Activated CD8-positive, alpha-beta T cell treated with anti-CD3 and anti-CD28 coated beads for 36 hours (primary cell): Measurements from ENCODE around the gene L3MBTL4. TPM values are rescaled to one million over a fixed set of nuclear protein-coding genes. Genes with fewer than 3 reads are reported as not detected.

ENCODE experiments used
- ATAC-seq: fragments of 200-7000 bp; cut with Tn5 transposase; one replicate; pipeline ENCODE4 v1.10.0; 2021; ENCODE audit warnings: mild to moderate bottlenecking, moderate library complexity
- CTCF ChIA-PET: fragments of 350-600 bp; sonication (Branson Sonifier 250); formaldehyde crosslinking; loops from one replicate; lab custom pipeline; 2021; ENCODE audit warnings: antibody characterized with exemption; lab: Charles Lee
- POLR2A ChIA-PET: fragments of 350-600 bp; sonication (Branson Sonifier 250); formaldehyde crosslinking; loops from one replicate; lab custom pipeline; 2021; ENCODE audit warnings: antibody characterized with exemption; lab: Charles Lee
- DNase-seq: peaks from one replicate; pipeline ENCODE4 v3.0.0-alpha.2; 2020
- H3K27ac Mint-ChIP-seq: one replicate; pipeline ENCODE4 v1.8.0; 2021; ENCODE audit warnings: mild to moderate bottlenecking, mixed read lengths
- H3K27me3 Mint-ChIP-seq: one replicate; pipeline ENCODE4 v1.8.0; 2021; ENCODE audit warnings: mixed read lengths
- H3K36me3 Mint-ChIP-seq: one replicate; pipeline ENCODE4 v1.8.0; 2021; ENCODE audit warnings: low read depth, mixed read lengths
- H3K4me1 Mint-ChIP-seq: one replicate; pipeline ENCODE4 v1.8.0; 2021; ENCODE audit warnings: low read depth, mixed read lengths
- H3K4me3 Mint-ChIP-seq: one replicate; pipeline ENCODE4 v1.8.0; 2021; ENCODE audit warnings: mild to moderate bottlenecking, moderate library complexity, mixed read lengths
- H3K9me3 Mint-ChIP-seq: one replicate; pipeline ENCODE4 v1.8.0; 2021; ENCODE audit warnings: mixed read lengths
- intact Hi-C: fragments of 100-400 bp; cut with micrococcal nuclease; formaldehyde crosslinking; loops from one replicate; pipeline ENCODE4 v1.10.0; 2022
- total RNA-seq, 2 experiments: library from RNA; stranded (reverse); gene quantifications; one replicate each; pipeline ENCODE4 v1.2.3, GENCODE V29; 2021
- TF ChIP-seq, protein P1 (sequence below): fragments of 200-600 bp; IDR thresholded peaks from one replicate; pipeline ENCODE4 v1.8.0; 2022; ENCODE audit warnings: antibody characterized with exemption, mild to moderate bottlenecking

Gene L3MBTL4
- total RNA-seq, 2 experiments from 2014 or later, result not detected

DNA sequence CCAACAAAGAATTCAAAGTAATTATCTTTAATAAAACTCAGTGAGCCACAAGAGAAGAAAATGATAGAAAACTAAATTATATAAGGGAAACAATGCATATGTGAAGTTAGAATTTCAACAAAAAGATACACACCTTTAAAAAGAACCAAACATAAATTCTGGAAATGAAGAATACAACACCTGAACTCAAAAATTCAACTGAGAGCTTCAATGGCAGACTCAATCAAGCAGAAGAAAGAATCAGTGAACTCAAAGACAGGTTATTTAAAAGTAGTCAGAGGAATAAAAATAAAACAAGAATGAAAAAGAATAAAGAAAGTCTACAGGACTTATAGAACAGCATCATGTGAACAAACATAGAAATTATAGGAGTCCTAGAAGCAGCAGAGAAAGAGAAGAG is 73.4 kb downstream of the L3MBTL4 start:
- DNase-seq, result no peak
- Mint-ChIP-seq H3K4me3 (no peak overlapping the region), H3K27ac (no peak overlapping the region), H3K9me3 (peaks cover 17% of the 10 kb centered on the region), H3K36me3 (no peaks in the 10 kb centered on the region), H3K27me3 (no peaks in the 10 kb centered on the region), H3K4me1 (no peaks in the 10 kb centered on the region)
- TF ChIP-seq, protein P1, sequence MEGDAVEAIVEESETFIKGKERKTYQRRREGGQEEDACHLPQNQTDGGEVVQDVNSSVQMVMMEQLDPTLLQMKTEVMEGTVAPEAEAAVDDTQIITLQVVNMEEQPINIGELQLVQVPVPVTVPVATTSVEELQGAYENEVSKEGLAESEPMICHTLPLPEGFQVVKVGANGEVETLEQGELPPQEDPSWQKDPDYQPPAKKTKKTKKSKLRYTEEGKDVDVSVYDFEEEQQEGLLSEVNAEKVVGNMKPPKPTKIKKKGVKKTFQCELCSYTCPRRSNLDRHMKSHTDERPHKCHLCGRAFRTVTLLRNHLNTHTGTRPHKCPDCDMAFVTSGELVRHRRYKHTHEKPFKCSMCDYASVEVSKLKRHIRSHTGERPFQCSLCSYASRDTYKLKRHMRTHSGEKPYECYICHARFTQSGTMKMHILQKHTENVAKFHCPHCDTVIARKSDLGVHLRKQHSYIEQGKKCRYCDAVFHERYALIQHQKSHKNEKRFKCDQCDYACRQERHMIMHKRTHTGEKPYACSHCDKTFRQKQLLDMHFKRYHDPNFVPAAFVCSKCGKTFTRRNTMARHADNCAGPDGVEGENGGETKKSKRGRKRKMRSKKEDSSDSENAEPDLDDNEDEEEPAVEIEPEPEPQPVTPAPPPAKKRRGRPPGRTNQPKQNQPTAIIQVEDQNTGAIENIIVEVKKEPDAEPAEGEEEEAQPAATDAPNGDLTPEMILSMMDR, result no peak
- CTCF ChIA-PET, result no interaction called here
- POLR2A ChIA-PET, result no interaction called here
- intact Hi-C loops, result no loop called here
- ATAC-seq, result no peak

DNA sequence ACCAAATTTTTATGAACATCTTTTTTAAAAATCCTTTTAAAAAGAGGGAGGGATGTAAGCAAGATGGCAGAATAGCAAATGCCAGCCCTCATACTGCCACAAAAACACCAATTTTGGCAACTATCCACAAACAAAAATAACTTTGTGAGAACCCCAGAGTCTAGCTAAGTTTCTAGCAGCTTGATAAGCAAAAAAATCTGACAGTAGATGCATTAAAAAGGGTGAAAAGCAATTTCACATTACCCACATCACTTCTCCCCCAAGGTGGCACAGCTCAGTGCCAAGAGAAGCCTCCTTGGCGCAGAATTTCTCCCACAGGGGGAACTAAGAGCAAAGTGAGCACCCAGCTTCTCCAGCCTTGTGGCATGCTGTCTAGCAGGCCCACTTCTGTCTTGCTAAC is 74.6 kb downstream of the L3MBTL4 start:
- no peaks in the 10 kb centered on the region for H3K36me3 Mint-ChIP-seq
- no peak overlapping the region for H3K4me3 Mint-ChIP-seq
- CTCF ChIA-PET, result no interaction called here

DNA sequence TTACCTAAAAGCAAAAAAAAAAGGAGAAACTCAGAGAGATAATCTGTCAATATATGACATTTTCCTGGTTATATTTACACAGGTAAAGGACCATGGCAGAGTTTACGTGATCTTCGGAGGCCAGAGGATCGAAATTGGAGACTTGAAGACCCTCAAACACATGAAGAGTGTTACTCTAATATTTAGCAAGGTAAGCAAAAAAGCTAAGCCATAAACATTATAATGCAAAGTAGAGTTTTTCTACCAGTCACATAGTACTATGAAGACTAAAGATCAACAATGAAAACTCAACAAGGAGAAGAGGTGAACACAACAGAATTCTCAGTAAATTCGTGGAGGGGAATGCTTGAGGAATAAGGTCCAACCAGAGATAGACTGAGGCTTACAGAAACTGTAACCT is 78.5 kb downstream of the L3MBTL4 start:
- ChIA-PET CTCF (no interaction called here), POLR2A (no interaction called here)
- Mint-ChIP-seq H3K27ac (no peak overlapping the region), H3K4me1 (no peaks in the 10 kb centered on the region), H3K4me3 (no peak overlapping the region), H3K36me3 (no peaks in the 10 kb centered on the region), H3K9me3 (peaks cover 7% of the 10 kb centered on the region), H3K27me3 (no peaks in the 10 kb centered on the region)
- TF ChIP-seq, protein P1, result no peak
- intact Hi-C loops, result no loop called here
- DNase-seq, result no peak
- no peak for ATAC-seq

More for the DNA sequence above, 74.6 kb downstream of the L3MBTL4 start:
- H3K27ac Mint-ChIP-seq, result no peak overlapping the region
- TF ChIP-seq, protein P1, result no peak
- DNase-seq, result no peak
- ATAC-seq, result no peak
- H3K4me1 Mint-ChIP-seq, result no peaks in the 10 kb centered on the region
- POLR2A ChIA-PET, result interaction anchor here (1.0 kb wide), 1 partner anchor 30 kb away, joined by 3 read pairs; no protein-coding TSS in a partner anchor
- intact Hi-C loops, result no loop called here
- peaks cover 17% of the 10 kb centered on the region for H3K9me3 Mint-ChIP-seq
- no peaks in the 10 kb centered on the region for H3K27me3 Mint-ChIP-seq

DNA sequence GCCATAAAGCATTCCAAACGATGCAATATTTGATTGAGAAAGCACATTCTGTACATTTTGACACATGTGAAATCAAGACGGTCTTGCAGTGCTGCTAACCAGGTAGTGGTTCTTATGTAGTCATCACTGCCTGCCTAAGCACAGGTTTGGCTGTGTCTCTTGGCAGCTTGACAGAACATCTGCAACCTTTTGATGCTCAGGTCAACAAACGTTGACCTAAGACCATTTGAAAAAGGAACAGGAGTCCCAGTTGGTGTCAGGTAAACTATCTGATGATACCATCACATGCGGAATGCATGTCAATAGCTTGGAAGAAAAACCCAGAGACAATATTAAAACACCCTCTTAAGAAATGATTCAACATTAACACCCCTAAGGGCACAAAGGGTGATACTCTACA is 80.7 kb downstream of the L3MBTL4 start:
- Mint-ChIP-seq H3K9me3 (peaks cover 2% of the 10 kb centered on the region), H3K4me1 (no peaks in the 10 kb centered on the region), H3K27me3 (no peaks in the 10 kb centered on the region), H3K4me3 (no peak overlapping the region), H3K36me3 (no peaks in the 10 kb centered on the region), H3K27ac (no peak overlapping the region)
- intact Hi-C loops, result no loop called here
- DNase-seq, result no peak
- CTCF ChIA-PET, result no interaction called here
- POLR2A ChIA-PET, result no interaction called here
- TF ChIP-seq, protein P1, result no peak
- no peak for ATAC-seq

DNA sequence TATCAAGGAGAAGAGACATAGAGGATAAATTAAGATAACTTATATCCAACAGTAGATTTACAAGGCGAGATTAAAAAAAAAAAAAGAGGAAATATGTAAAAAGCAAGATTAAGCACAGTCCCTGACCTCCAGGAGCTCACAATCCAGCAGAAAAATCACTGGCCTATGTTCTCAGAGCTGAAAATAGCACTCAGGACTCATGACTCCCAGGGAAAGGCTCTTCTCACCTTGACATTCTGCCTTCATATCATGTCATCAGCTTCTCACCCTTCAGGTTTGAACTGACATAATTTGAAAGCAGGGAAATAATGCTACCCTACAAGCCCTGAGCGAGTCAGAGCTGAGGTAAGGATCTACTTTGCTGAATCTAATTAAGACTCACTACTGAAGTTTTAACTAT is 82.8 kb downstream of the L3MBTL4 start:
- POLR2A ChIA-PET, result no interaction called here
- Mint-ChIP-seq H3K27me3 (no peaks in the 10 kb centered on the region), H3K27ac (no peak overlapping the region), H3K36me3 (no peaks in the 10 kb centered on the region), H3K9me3 (peaks cover 2% of the 10 kb centered on the region), H3K4me1 (no peaks in the 10 kb centered on the region), H3K4me3 (no peak overlapping the region)
- TF ChIP-seq, protein P1, result no peak
- ATAC-seq (no peak), DNase-seq (no peak)
- intact Hi-C loops, result no loop called here
- CTCF ChIA-PET, result no interaction called here
